GM21737 (cell line): ENCODE measurements around the gene PCDHGA3.
"Not testable (repeated sequence)": the region's sequence is repeated elsewhere in the genome, so short reads cannot be mapped to it uniquely, and the experiment has no call there.

Experiments used
- ATAC-seq: cut with Tn5 transposase; IDR thresholded peaks from one replicate; pipeline ENCODE4 v1.9.1; 2021; ENCODE audit warnings: mild to moderate bottlenecking, moderate library complexity; ENCODE audit not compliant: unreplicated experiment

Gene PCDHGA3

GRCh38 chr5:141382469-141383294 is 39.1 kb downstream of the PCDHGA3 start, which contains the start of gene PCDHGA7:
PCDHGA7 (plus strand) TSS chr5:141382742; CDS start chr5:141382900, 158 bp downstream.
- no peak for ATAC-seq

GRCh38 chr5:141383345-141383744 is 39.7 kb downstream of the PCDHGA3 start:
- ATAC-seq, result no peak

GRCh38 chr5:141384471-141385267 is 41.0 kb downstream of the PCDHGA3 start:
- no peak for ATAC-seq

- not testable (repeated sequence) for ATAC-seq
Observed at GRCh38 chr5:141387557-141388311, 44.1 kb downstream of the PCDHGA3 start, which contains the start of gene PCDHGB4. PCDHGB4 (plus strand) TSS chr5:141387698; CDS start chr5:141387885, 187 bp downstream.

- ATAC-seq, result no peak
Observed at GRCh38 chr5:141388661-141389060, 45.0 kb downstream of the PCDHGA3 start.

- no peak for ATAC-seq
Observed at GRCh38 chr5:141389153-141390042, 45.8 kb downstream of the PCDHGA3 start.

GRCh38 chr5:141392429-141393198 is 49.0 kb downstream of the PCDHGA3 start, which contains the start of gene PCDHGA8:
PCDHGA8 (plus strand) TSS chr5:141392633; CDS start chr5:141392814, 181 bp downstream.
- ATAC-seq, result no peak

GRCh38 chr5:141393267-141393666 is 49.6 kb downstream of the PCDHGA3 start:
- ATAC-seq, result no peak

GRCh38 chr5:141394401-141395187 is 51.0 kb downstream of the PCDHGA3 start:
- ATAC-seq, result not testable (repeated sequence)
